C4-2B (cell line): ENCODE measurements around the gene PNPLA5.
A peak's percentile ranks its signal among the peaks of the same experiment; 100 is the strongest.
"Not testable (repeated sequence)": the region's sequence is repeated elsewhere in the genome, so short reads cannot be mapped to it uniquely, and the experiment has no call there.

ENCODE experiments used
- H3K27ac ChIP-seq: fragments of 450-650 bp; 2 replicates; pipeline ENCODE4 v1.5.1; 2017
- CTCF ChIP-seq: fragments of 450-650 bp; conservative IDR thresholded peaks from 2 replicates; pipeline ENCODE4 v1.5.1; 2017; ENCODE audit warnings: mild to moderate bottlenecking
- ZFX ChIP-seq: fragments of 450-650 bp; IDR thresholded peaks from 2 replicates; pipeline ENCODE4 v1.6.1; 2017

PNPLA5 gene

GRCh38 chr22:43919106-43919973, 27.5 kb upstream of the PNPLA5 start:
- no peak overlapping the region for H3K27ac ChIP-seq
- TF ChIP-seq ZFX (no peak), CTCF (no peak)

- TF ChIP-seq ZFX (no peak), CTCF (no peak)
Observed at GRCh38 chr22:43917521-43917920, 25.7 kb upstream of the PNPLA5 start.

GRCh38 chr22:43911351-43911750, 19.5 kb upstream of the PNPLA5 start:
- no peak for TF ChIP-seq ZFX
- no peak for TF ChIP-seq CTCF
- no peak overlapping the region for H3K27ac ChIP-seq

More at GRCh38 chr22:43917521-43917920, 25.7 kb upstream of the PNPLA5 start:
- no peak overlapping the region for H3K27ac ChIP-seq

- TF ChIP-seq ZFX (no peak), CTCF (no peak)
- H3K27ac ChIP-seq = no peak overlapping the region
Observed at GRCh38 chr22:43910178-43910695, 18.4 kb upstream of the PNPLA5 start.

GRCh38 chr22:43909708-43910107, 17.9 kb upstream of the PNPLA5 start:
- no peak overlapping the region for H3K27ac ChIP-seq
- TF ChIP-seq CTCF = no peak

GRCh38 chr22:43905681-43906080, 13.9 kb upstream of the PNPLA5 start:
- H3K27ac ChIP-seq = no peak overlapping the region
- TF ChIP-seq ZFX = no peak
- no peak for TF ChIP-seq CTCF

GRCh38 chr22:43904412-43904811, 12.6 kb upstream of the PNPLA5 start:
- not testable (repeated sequence) for H3K27ac ChIP-seq
- peak; percentile 76 for TF ChIP-seq CTCF

- not testable (repeated sequence) for H3K27ac ChIP-seq
Observed at GRCh38 chr22:43903033-43903432, 11.2 kb upstream of the PNPLA5 start.
